ENCODE data around the gene CCDC178.

GRCh38 chr18:32937597-32937996 lies 502.9 kb downstream of the CCDC178 start:
- TF ChIP-seq EZH2 (IDR thresholded peaks at IDR 0.05) (no peak), POLR2AphosphoS5 (IDR thresholded peaks at IDR 0.05; ENCODE audit: borderline replicate concordance, low read depth, low read length) (no peak), FOXP2 (optimal IDR thresholded peaks at IDR 0.05; ENCODE audit: control extremely low read depth, extremely low read length, insufficient read depth) (no peak)

Data from SK-N-MC (cell line).